SU-DHL-6 (cell line): ENCODE results near the gene SLC39A8.

Source experiments
- H2AFZ ChIP-seq: fragments of 200-600 bp; sonication (generic); 2 replicates; pipeline ENCODE4 v1.6.1; 2014; ENCODE audit warnings: low read depth, mild to moderate bottlenecking, moderate library complexity, mixed read lengths, antibody characterized with exemption, low read length; ENCODE audit not compliant: severe bottlenecking
- H3F3A ChIP-seq: fragments of 200-600 bp; shearing (Covaris generic); 2 replicates; pipeline ENCODE4 v1.6.0; 2016; ENCODE audit warnings: antibody characterized with exemption, mild to moderate bottlenecking; ENCODE audit not compliant: insufficient read depth
- H3K27ac ChIP-seq: fragments of 200-600 bp; sonication (generic); 2 replicates; pipeline ENCODE4 v1.5.1; 2016; ENCODE audit warnings: low read depth, mild to moderate bottlenecking, low read length, moderate library complexity, mixed read lengths
- H3K27me3 ChIP-seq: fragments of 200-600 bp; sonication (generic), shearing (Covaris generic); 2 replicates; pipeline ENCODE4 v1.6.0; 2014; ENCODE audit warnings: mild to moderate bottlenecking, low read length
- H3K36me3 ChIP-seq: fragments of 200-600 bp; sonication (generic); 2 replicates; pipeline ENCODE4 v1.6.1; 2014; ENCODE audit warnings: mild to moderate bottlenecking, low read length, mixed read lengths
- H3K4me2 ChIP-seq: fragments of 300-600, 200-600 bp; shearing (Covaris generic), sonication (generic); 2 replicates; pipeline ENCODE4 v1.6.0; 2014; ENCODE audit warnings: low read length, low read depth, mild to moderate bottlenecking; ENCODE audit not compliant: poor library complexity, severe bottlenecking
- H3K4me3 ChIP-seq: fragments of 200-600 bp; sonication (generic); 2 replicates; pipeline ENCODE4 v1.5.1; 2014; ENCODE audit warnings: antibody characterized with exemption, low read length, mild to moderate bottlenecking, mixed read lengths; ENCODE audit not compliant: insufficient read depth, poor library complexity, severe bottlenecking
- H3K79me2 ChIP-seq: fragments of 200-600 bp; sonication (generic); 2 replicates; pipeline ENCODE4 v1.6.1; 2014; ENCODE audit warnings: mild to moderate bottlenecking, low read length, moderate library complexity; ENCODE audit not compliant: insufficient read depth
- H3K9ac ChIP-seq: fragments of 200-600 bp; sonication (generic); 2 replicates; pipeline ENCODE4 v1.7.0; 2014; ENCODE audit warnings: mild to moderate bottlenecking, low read length
- H3K9me2 ChIP-seq: fragments of 200-600 bp; sonication (generic); replicated peaks from 2 replicates; pipeline ENCODE4 v1.6.1; 2014; ENCODE audit warnings: low read length; ENCODE audit not compliant: insufficient read depth
- H3K9me3 ChIP-seq: fragments of 200-600 bp; sonication (generic); 2 replicates; pipeline ENCODE4 v1.6.1; 2014; ENCODE audit warnings: low read length, mixed read lengths; ENCODE audit not compliant: insufficient read depth
- H4K20me1 ChIP-seq: fragments of 200-600 bp; sonication (generic); 2 replicates; pipeline ENCODE4 v1.6.1; 2014; ENCODE audit warnings: low read depth, mild to moderate bottlenecking, antibody characterized with exemption, low read length, moderate library complexity, mixed read lengths
- EZH2phosphoT487 ChIP-seq: fragments of 200-600 bp; sonication (generic), shearing (Covaris generic); conservative IDR thresholded peaks from 2 replicates; pipeline ENCODE4 v1.6.1; 2018; ENCODE audit warnings: mild to moderate bottlenecking, antibody characterized with exemption, low read length, moderate library complexity, mixed read lengths
- TF ChIP-seq, protein P1 (sequence below): fragments of 200-600 bp; sonication (generic); IDR thresholded peaks from one replicate; pipeline ENCODE4 v1.5.1; 2017; ENCODE audit warnings: antibody characterized with exemption, mild to moderate bottlenecking, low read length, moderate library complexity; ENCODE audit not compliant: insufficient read depth, poor library complexity, severe bottlenecking

The SLC39A8 gene

DNA sequence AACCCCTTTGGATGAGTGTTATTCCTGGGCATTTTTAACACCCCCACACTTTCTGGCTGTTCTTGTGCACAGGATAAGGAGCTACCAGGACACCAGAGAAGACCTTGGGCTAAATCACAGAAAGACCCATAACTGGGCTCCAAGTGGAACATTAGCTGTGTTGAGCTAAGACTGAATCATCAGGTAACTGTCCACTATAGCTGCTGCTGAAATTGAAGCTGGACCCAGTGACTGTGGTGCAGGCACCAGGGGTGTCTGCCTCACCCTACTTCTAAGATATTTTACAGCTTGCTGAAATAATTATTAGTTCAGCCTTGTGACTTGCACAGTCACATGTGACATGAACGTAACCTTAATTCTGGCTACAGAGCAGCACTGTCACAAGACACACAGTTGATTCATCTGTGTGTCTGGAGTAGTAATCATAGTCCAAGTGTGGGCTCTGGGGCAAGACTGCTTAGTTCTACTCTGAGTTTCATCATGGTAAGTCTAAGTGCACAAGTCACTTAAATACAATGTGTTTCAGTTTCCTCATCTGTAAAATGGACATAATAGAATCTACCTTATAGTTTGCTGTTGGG, 127.4 kb downstream of the SLC39A8 start:
- H2AFZ ChIP-seq = no peak overlapping the region
- TF ChIP-seq EZH2phosphoT487 = no peak
- TF ChIP-seq, protein P1, sequence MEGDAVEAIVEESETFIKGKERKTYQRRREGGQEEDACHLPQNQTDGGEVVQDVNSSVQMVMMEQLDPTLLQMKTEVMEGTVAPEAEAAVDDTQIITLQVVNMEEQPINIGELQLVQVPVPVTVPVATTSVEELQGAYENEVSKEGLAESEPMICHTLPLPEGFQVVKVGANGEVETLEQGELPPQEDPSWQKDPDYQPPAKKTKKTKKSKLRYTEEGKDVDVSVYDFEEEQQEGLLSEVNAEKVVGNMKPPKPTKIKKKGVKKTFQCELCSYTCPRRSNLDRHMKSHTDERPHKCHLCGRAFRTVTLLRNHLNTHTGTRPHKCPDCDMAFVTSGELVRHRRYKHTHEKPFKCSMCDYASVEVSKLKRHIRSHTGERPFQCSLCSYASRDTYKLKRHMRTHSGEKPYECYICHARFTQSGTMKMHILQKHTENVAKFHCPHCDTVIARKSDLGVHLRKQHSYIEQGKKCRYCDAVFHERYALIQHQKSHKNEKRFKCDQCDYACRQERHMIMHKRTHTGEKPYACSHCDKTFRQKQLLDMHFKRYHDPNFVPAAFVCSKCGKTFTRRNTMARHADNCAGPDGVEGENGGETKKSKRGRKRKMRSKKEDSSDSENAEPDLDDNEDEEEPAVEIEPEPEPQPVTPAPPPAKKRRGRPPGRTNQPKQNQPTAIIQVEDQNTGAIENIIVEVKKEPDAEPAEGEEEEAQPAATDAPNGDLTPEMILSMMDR = no peak
- H3K36me3 ChIP-seq = no peaks in the 10 kb centered on the region
- H3F3A ChIP-seq = no peaks in the 10 kb centered on the region
- no peaks in the 10 kb centered on the region for H4K20me1 ChIP-seq
- no peaks in the 10 kb centered on the region for H3K9me2 ChIP-seq
- H3K9me3 ChIP-seq = no peaks in the 10 kb centered on the region
- H3K79me2 ChIP-seq = no peaks in the 10 kb centered on the region
- no peak overlapping the region for H3K4me2 ChIP-seq
- H3K27me3 ChIP-seq = no peaks in the 10 kb centered on the region
- H3K9ac ChIP-seq = no peak overlapping the region
- no peak overlapping the region for H3K4me3 ChIP-seq
- no peak overlapping the region for H3K27ac ChIP-seq

DNA sequence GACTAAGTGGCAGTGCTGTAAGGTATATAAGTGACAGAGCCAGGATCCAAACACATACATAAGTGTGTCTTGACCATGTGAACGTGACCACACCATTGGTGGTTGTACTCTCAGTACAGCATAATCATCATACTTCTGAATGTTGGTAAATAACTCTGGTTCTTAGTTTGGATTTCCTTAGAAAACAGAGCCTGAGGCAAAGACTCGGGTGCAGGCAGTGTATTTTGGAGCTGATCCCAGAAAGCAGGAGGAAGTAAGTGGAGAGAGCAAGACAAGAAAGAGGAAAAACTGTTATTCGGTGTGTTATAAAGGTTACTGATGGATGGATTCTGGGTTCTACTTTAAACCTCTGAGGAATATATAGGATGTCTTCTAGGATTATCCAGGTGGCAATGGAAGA, 127.9 kb downstream of the SLC39A8 start:
- Histone ChIP-seq H3K36me3 (no peaks in the 10 kb centered on the region), H3K9me2 (no peaks in the 10 kb centered on the region), H4K20me1 (no peaks in the 10 kb centered on the region), H3K9me3 (no peaks in the 10 kb centered on the region), H3K9ac (no peak overlapping the region), H3K4me3 (no peak overlapping the region), H2AFZ (no peak overlapping the region), H3K27me3 (no peaks in the 10 kb centered on the region), H3K27ac (no peak overlapping the region), H3K79me2 (no peaks in the 10 kb centered on the region), H3K4me2 (no peak overlapping the region), H3F3A (no peaks in the 10 kb centered on the region)
- TF ChIP-seq, protein P1 = no peak
- TF ChIP-seq EZH2phosphoT487 = no peak

DNA sequence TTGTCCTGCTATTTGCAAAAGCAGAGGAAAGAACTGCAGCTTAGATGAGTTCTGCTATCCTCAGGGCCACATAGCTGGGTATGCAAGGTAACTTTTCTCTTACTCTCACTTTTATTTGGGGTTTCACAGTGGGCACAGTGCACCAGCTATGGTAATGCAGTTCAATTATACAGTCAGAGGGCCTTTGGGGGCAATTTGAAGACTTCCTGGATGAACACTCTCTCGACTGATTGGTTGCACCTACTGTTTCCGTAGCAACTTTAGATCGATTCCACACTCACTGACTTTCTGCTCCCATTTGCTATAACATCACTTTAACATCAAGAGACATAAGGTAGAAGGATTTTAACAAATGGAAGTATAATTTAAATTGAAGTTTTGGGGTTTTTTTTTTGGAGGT, 128.6 kb downstream of the SLC39A8 start:
- no peak overlapping the region for H3K4me2 ChIP-seq
- H3K9me3 ChIP-seq = no peaks in the 10 kb centered on the region
- TF ChIP-seq, protein P1 = no peak
- TF ChIP-seq EZH2phosphoT487 = no peak
- no peaks in the 10 kb centered on the region for H4K20me1 ChIP-seq
- H3K4me3 ChIP-seq = no peak overlapping the region
- no peaks in the 10 kb centered on the region for H3K9me2 ChIP-seq
- H3F3A ChIP-seq = no peaks in the 10 kb centered on the region
- H3K27me3 ChIP-seq = no peaks in the 10 kb centered on the region
- no peak overlapping the region for H3K27ac ChIP-seq
- H2AFZ ChIP-seq = no peak overlapping the region
- H3K36me3 ChIP-seq = no peaks in the 10 kb centered on the region
- no peak overlapping the region for H3K9ac ChIP-seq
- no peaks in the 10 kb centered on the region for H3K79me2 ChIP-seq
